ENCODE measurements around the gene PROCR.
"Not testable (repeated sequence)": the region's sequence is repeated elsewhere in the genome, so short reads cannot be mapped to it uniquely, and the experiment has no call there.

PROCR gene

DNA sequence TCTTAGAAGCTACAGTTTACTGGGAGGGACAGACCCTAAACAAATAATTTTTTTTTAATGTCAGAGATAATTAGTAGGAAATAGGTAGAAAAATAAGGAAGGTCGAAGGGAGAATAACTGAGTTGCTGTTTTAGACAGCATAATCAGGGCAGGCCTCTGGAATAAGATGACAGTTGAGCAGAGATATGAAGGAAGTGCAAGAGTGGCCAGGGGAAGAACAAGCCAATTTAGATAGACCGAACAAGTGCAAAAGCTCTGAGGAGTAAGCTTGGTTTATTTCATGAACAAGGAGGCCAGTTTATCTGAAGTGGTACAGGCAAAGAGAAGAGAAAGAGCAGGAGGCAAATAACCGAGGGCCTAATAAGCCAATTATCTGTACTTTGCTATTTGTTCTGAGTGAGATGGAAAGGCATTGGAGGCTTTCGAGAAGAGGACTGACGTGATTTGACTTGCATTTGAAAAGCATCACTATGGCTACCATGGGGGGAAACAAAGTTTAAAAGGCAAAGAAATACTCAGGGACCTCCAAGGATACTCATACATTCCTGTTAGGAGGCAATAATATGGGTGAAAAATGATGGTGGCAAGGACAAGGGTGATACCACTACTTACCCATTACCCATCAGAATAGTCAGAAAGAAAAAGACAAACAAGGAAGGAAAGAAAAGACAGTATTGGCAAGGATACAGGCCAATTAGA, 19.7 kb downstream of the PROCR start:
- H3K27ac Mint-ChIP-seq = peak overlapping the region in 1 of 2 donors; percentile 3
- ATAC-seq (replicated peaks) = no peak
- no peaks in the 10 kb centered on the region for H3K27me3 Mint-ChIP-seq
- peaks cover 0 to 5% of the 10 kb centered on the region in 2 donors for H3K9me3 Mint-ChIP-seq
- H3K4me1 Mint-ChIP-seq (ENCODE audit: low read depth in 2 of 2) = no peaks in the 10 kb centered on the region
- no peaks in the 10 kb centered on the region for H3K36me3 Mint-ChIP-seq (ENCODE audit: insufficient read depth)
- DNase-seq = no peak
- H3K4me3 Mint-ChIP-seq = no peak overlapping the region

DNA sequence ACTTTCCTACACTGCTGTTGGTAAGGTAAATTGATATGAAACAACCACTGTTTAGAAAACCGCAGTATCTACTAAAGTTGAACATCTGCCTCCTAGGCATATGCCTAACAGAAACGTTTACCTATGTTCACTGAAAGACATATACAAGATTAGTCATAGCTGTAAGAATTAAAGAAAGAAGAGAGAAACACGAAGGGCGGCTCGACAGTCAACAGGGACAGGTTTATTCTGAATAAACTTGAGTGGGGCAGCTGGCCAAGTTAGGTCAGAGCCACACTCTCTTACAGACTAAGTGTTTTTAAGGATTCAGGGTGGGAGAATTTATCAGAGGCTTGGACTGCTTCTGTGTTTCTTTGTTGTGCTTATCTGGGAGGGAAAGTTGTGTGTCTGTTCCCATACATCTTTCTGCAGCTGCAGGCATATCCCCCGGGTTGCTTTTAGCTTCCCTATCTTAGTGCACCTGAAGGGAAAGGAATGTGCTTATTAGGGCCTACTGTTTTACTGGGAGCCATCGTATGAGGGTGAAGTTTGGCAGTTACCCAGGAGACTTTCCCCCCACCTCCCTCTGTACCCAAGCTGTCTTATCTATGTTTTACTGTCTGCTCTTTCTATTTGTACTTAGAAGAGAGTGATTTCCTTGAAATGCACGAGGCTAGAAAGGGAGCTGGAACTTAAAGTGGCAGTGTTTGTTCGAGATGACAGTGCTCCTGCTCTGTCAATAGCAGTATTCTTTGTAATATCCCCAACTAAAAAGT, 20.4 kb downstream of the PROCR start:
- peaks cover 0 to 5% of the 10 kb centered on the region in 2 donors for H3K9me3 Mint-ChIP-seq
- no peaks in the 10 kb centered on the region for H3K4me1 Mint-ChIP-seq (ENCODE audit: low read depth in 2 of 2)
- DNase-seq (no peak), ATAC-seq (replicated peaks) (no peak)
- H3K27ac Mint-ChIP-seq = no peak overlapping the region
- H3K4me3 Mint-ChIP-seq = no peak overlapping the region
- H3K36me3 Mint-ChIP-seq (ENCODE audit: insufficient read depth) = no peaks in the 10 kb centered on the region
- H3K27me3 Mint-ChIP-seq = no peaks in the 10 kb centered on the region

DNA sequence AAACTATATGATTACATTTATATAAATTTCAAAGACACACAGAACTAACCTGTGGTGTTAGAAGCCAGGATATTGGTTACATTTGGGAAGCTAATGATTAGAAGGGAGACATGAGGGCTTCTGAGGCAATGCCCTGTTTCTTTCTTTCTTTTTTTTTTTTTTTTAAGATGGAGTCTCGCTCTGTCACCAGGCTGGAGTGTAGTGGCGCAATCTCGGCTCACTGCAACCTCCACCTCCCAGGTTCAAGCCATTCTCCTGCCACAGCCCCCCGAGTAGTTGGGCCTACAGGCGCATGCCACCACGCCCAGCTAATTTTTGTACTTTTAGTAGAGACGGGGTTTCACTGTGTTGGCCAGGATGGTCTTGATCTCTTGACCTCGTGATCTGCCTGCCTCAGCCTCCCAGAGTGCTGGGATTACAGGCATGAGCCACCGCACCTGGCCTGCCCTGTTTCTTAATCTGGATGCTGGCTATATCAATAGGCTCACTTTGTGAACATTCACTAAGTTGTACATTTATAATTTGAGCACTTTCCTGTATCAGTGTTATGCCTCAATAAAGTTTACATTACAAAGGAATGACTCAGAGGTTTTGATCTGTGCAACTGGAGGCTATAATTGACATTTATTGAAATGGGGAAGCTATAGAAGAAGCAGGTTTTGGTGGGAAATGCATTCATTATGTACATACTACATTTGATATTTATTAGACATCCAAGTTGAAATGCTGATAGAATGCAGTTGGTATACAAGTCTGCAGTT, 21.3 kb downstream of the PROCR start:
- H3K27ac Mint-ChIP-seq; H3K27me3 Mint-ChIP-seq; DNase-seq; H3K4me1 Mint-ChIP-seq (ENCODE audit: low read depth in 2 of 2); H3K36me3 Mint-ChIP-seq (ENCODE audit: insufficient read depth); H3K4me3 Mint-ChIP-seq; H3K9me3 Mint-ChIP-seq; ATAC-seq (replicated peaks): not testable (repeated sequence)

DNA sequence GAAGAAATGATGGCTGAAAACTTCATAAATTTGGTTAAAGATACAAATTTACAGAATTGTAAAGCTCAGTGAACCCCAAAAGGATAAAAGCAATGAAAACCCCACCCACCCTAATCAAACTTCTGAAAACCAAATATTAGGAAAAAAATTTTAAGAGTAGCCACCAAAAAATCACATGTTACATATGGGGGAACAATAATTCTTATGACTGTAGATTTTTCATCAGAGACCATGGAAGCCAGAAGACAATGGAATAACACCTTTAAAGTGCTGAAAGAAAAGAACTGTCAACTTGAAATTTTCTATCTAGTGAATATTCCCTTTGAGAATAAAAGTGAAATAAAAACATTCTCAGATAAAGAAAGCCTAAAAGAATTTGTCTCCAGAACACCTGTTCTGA, 24.4 kb downstream of the PROCR start:
- ATAC-seq (replicated peaks) = no peak
- no peak for DNase-seq
- H3K27me3 Mint-ChIP-seq = no peaks in the 10 kb centered on the region
- H3K4me1 Mint-ChIP-seq (ENCODE audit: low read depth in 2 of 2) = no peaks in the 10 kb centered on the region
- no peak overlapping the region for H3K4me3 Mint-ChIP-seq
- H3K9me3 Mint-ChIP-seq = no peaks in the 10 kb centered on the region
- no peak overlapping the region for H3K27ac Mint-ChIP-seq
- H3K36me3 Mint-ChIP-seq (ENCODE audit: insufficient read depth) = no peaks in the 10 kb centered on the region

DNA sequence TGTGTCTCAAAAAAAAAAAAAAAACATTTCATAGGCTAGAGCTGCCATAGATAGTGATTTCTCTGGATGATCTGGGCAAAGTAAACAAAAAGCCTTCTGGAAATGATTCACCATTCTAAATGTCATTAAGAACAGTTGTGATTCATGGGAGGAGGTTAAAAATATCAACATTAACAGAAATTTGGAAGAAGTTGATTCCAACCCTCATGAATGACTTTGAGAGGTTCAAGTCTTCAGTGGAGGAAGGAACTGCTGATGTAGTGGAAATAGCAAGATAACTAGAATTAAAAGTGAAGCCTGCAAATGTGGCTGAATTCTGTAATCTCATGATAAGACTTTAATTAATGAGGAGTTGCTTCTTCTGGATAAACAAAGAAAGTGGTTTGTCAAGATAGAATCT, 27.9 kb downstream of the PROCR start:
- Mint-ChIP-seq H3K4me3 (no peak overlapping the region), H3K27ac (no peak overlapping the region), H3K36me3 (ENCODE audit: insufficient read depth) (no peaks in the 10 kb centered on the region), H3K27me3 (no peaks in the 10 kb centered on the region), H3K4me1 (ENCODE audit: low read depth in 2 of 2) (no peaks in the 10 kb centered on the region), H3K9me3 (no peaks in the 10 kb centered on the region)
- DNase-seq (no peak), ATAC-seq (replicated peaks) (no peak)

DNA sequence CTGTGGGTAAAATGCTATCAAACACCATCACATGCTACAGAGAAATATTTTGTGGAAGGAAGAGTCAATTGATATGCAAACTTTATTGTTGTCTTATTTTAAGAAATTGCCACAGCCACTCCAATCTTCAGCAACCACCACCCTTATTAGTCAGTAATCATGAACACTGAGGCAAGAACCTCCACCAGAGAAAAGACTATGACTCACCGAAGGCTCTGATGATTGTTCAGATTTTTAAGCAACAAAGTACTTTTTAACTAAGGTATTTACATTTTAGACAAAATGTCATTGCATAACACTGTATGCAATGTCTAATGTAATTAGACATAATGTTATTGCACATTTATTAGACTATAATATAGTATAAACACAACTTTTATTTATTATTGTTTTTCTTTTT, 28.4 kb downstream of the PROCR start:
- H3K9me3 Mint-ChIP-seq = no peaks in the 10 kb centered on the region
- H3K4me1 Mint-ChIP-seq (ENCODE audit: low read depth in 2 of 2) = no peaks in the 10 kb centered on the region
- DNase-seq (no peak), ATAC-seq (replicated peaks) (no peak)
- H3K4me3 Mint-ChIP-seq = no peak overlapping the region
- no peaks in the 10 kb centered on the region for H3K36me3 Mint-ChIP-seq (ENCODE audit: insufficient read depth)
- H3K27me3 Mint-ChIP-seq = no peaks in the 10 kb centered on the region
- H3K27ac Mint-ChIP-seq = no peak overlapping the region

DNA sequence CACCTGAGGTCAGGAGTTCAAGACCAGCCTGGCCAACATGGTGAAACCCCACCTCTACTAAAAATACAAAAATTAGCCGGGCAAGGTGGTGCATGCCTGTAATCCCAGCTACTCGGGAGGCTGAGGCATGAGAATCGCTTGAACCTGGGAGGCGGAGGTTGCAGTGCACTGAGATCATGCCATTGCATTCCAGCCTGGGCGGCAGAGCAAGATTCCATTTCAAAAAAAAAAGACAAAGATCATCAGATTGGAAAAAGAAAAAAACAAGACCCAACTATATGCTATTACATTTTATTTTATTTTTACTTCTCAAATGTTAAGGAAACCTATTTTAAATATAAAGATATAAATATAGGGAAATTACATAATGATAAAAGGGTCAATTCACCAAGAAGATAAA, 29.6 kb downstream of the PROCR start:
- ATAC-seq (replicated peaks); H3K4me1 Mint-ChIP-seq (ENCODE audit: low read depth in 2 of 2); H3K9me3 Mint-ChIP-seq: not testable (repeated sequence)

DNA sequence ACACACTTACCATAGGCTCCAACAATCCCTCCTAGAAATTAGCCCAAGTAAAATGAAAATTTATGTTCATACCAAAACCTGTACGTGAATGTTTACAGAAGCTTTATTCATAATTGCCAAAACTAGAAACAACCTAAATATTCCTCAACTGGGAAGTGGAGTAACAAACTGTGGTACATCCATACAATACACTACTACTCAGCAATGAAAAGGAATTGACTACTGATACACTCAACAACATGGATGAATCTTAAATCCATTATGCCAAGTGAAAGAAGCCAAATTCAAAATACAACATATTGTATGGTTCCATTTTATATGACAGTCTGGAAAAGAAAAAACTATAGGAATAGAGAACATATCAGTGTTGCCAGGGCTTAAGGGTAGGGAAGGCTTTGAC, 34.9 kb downstream of the PROCR start:
- Mint-ChIP-seq H3K27ac (no peak overlapping the region), H3K27me3 (no peaks in the 10 kb centered on the region), H3K9me3 (no peaks in the 10 kb centered on the region), H3K4me1 (ENCODE audit: low read depth in 2 of 2) (no peaks in the 10 kb centered on the region), H3K4me3 (no peak overlapping the region), H3K36me3 (ENCODE audit: insufficient read depth) (no peaks in the 10 kb centered on the region)
- no peak for ATAC-seq (replicated peaks)
- no peak for DNase-seq

More for the DNA sequence above, 29.6 kb downstream of the PROCR start:
- H3K27me3 Mint-ChIP-seq; DNase-seq; H3K36me3 Mint-ChIP-seq (ENCODE audit: insufficient read depth); H3K4me3 Mint-ChIP-seq; H3K27ac Mint-ChIP-seq: not testable (repeated sequence)

DNA sequence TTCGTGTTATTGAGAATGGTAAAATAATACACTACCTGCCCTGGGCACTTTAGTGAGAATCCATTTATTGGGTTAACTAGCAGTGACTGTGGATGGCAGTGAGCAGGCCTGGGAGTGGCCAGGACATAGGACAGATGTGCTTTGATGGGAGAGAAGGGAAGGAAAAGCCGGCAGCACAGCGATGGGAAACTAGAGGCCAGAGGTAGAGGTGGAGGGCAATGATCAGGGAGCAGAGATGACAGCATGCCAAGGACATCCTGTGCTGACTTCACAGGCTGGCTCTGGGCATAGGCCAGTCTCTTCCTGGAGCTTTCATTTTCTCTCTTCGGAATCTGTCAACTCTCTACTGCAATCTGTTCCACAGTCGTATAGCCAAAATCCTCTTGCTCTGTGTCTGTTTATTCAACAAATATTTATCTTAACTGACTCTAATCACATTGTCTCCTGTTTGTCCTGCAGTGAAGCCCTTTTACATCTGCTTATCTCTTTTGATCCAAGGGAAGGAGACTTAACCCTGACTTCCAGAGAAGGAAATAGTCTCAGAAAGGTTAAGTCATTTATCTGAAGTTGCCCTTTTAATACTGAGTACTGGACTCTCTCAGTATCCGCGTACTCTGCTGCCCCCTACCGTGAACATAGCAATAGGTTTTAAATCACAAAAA, 36.2 kb downstream of the PROCR start:
- no peak overlapping the region for H3K4me3 Mint-ChIP-seq
- H3K27me3 Mint-ChIP-seq = no peaks in the 10 kb centered on the region
- ATAC-seq (replicated peaks) (peak; percentile 96), DNase-seq (peak; percentile 79 to 86 (median 80))
- no peaks in the 10 kb centered on the region for H3K9me3 Mint-ChIP-seq
- no peaks in the 10 kb centered on the region for H3K4me1 Mint-ChIP-seq (ENCODE audit: low read depth in 2 of 2)
- no peaks in the 10 kb centered on the region for H3K36me3 Mint-ChIP-seq (ENCODE audit: insufficient read depth)
- H3K27ac Mint-ChIP-seq = no peak overlapping the region

DNA sequence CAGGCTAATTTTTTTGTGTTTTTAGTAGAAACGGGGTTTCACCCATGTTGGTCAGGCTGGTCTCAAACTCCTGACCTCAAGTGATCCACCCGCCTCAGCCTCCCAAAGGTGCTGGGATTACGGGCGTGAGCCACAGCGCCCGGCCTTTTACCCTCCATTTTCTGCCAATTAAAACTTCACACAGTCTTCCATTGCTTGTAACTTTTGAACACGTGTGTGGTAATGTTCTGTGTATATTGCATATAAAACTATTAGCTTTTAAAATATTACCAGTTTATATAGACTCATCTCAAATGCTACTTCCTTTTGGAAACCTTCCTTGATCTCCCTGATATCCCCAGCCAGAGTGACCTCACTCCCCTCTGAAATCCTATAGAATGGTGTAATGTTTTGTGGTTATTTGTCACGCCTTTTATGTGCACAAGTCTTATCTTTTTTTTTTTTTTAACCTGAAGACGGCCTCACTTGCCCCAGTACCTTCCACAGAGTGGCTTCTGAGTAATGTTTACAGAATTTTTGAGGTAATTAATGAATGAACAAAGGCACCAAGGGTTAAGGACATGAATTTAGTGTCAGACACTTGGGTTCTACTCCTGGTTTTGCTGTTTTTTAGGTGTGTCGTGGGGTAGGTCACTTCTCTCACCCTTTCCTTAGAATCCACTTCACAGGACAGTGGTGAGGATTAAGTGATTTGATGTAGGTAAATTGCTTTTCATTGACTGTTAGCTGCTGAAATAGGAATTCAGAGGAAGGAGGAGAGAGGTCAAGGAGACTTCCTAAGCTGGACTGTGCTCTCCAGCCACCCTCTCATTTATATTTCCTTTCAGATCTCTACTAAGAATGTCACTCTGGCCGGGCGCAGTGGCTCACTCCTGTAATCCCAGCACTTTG, 43.4 kb downstream of the PROCR start:
- ATAC-seq (replicated peaks) (no peak), DNase-seq (no peak)
- no peaks in the 10 kb centered on the region for H3K4me1 Mint-ChIP-seq (ENCODE audit: low read depth in 2 of 2)
- no peaks in the 10 kb centered on the region for H3K9me3 Mint-ChIP-seq
- H3K27ac Mint-ChIP-seq = no peak overlapping the region
- H3K4me3 Mint-ChIP-seq = no peak overlapping the region
- H3K27me3 Mint-ChIP-seq = no peaks in the 10 kb centered on the region
- no peaks in the 10 kb centered on the region for H3K36me3 Mint-ChIP-seq (ENCODE audit: insufficient read depth)

DNA sequence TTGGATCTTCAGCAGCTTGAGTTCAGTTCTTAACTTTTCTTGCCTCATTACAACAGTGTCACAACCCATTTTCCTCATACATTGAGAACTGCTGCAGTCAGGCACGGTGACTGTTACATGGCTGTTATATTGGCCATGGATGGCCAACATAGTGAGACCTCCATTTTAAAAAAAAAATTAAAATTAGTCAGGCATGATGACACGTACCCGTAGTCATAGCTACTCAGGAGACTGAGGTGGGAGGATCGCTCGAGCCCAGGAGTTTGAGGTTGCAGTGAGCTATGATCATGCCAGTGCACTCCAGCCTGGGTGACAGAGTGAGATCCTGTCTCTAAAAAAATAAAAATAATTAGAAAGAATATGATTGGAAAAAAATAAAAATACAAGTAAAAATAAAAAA, 44.7 kb downstream of the PROCR start:
- Mint-ChIP-seq H3K36me3 (ENCODE audit: insufficient read depth) (no peaks in the 10 kb centered on the region), H3K4me1 (ENCODE audit: low read depth in 2 of 2) (no peaks in the 10 kb centered on the region), H3K4me3 (no peak overlapping the region), H3K9me3 (no peaks in the 10 kb centered on the region), H3K27ac (no peak overlapping the region), H3K27me3 (no peaks in the 10 kb centered on the region)
- DNase-seq (no peak), ATAC-seq (replicated peaks) (no peak)

DNA sequence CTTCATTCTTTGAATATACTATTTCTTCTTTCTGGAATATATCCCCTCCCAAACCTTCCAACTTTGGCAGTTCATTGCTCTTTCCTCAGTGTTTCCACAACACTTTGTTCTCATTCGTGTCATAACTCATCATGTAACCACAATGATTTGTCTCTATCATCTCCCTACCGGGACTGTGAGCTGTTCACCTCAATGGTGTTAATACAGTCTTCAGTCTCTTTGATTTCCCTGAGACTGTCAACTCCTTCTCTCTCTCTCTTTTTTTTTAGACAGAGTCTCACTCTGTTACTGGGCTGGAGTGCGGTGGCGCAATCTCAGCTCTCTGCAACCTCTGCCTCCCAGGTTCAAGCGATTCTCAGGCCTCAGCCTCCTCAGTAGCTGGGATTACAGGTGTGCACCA, 52.1 kb downstream of the PROCR start:
- Mint-ChIP-seq H3K4me1 (ENCODE audit: low read depth in 2 of 2) (peaks cover 6 to 16% of the 10 kb centered on the region in 2 donors), H3K4me3 (no peak overlapping the region), H3K9me3 (no peaks in the 10 kb centered on the region), H3K27ac (no peak overlapping the region), H3K27me3 (peaks cover 22 to 28% of the 10 kb centered on the region in 2 donors), H3K36me3 (ENCODE audit: insufficient read depth) (peaks cover 4% of the 10 kb centered on the region)
- ATAC-seq (replicated peaks) (no peak), DNase-seq (no peak)

DNA sequence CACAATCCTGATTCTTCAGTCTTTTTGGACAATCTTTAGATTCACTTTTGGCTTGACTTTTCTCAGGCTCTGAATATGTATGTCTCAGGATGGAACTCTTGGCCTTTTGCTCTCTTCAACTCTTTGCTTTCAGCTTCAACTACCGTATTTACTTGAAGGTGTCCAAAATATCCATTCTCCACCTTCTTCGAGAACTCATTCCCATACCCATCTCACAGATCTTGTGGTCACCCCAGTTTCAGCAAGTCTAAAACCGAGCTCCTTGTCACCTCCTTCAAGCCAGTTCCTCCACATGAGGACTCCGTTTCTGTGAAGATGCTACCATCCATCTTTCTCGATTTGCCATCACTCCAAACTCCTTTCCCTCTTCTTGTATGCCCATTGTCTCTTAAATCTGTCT, 52.7 kb downstream of the PROCR start:
- Mint-ChIP-seq H3K27me3 (peaks cover 28 to 30% of the 10 kb centered on the region in 2 donors), H3K27ac (no peak overlapping the region)
- DNase-seq = no peak

More for the DNA sequence above, 52.7 kb downstream of the PROCR start:
- peaks cover 4% of the 10 kb centered on the region for H3K36me3 Mint-ChIP-seq (ENCODE audit: insufficient read depth)
- no peak for ATAC-seq (replicated peaks)
- H3K4me3 Mint-ChIP-seq = no peak overlapping the region
- peaks cover 6 to 16% of the 10 kb centered on the region in 2 donors for H3K4me1 Mint-ChIP-seq (ENCODE audit: low read depth in 2 of 2)
- H3K9me3 Mint-ChIP-seq = no peaks in the 10 kb centered on the region

Measured in effector memory CD8-positive, alpha-beta T cell (primary cell).